ENCODE results near the gene SLC38A1. TPM values are rescaled to one million over a fixed set of nuclear protein-coding genes. Genes with fewer than 3 reads are reported as not detected.
A peak's percentile ranks its signal among the peaks of the same experiment; 100 is the strongest.

SLC38A1 gene
- total RNA-seq, 1 donor, result 203 TPM

- TF ChIP-seq CTCF (IDR thresholded peaks at IDR 0.05; ENCODE audit: insufficient read depth, low read length), result no peak
- H3K4me3 ChIP-seq (ENCODE audit: low read depth, low read length), result no peak overlapping the region
These were observed 46.2 kb downstream of the SLC38A1 start for GRCh38 chr12:46222636-46223035.

GRCh38 chr12:46221255-46222128, 47.4 kb downstream of the SLC38A1 start:
- H3K4me3 ChIP-seq (ENCODE audit: low read depth, low read length), result no peak overlapping the region
- TF ChIP-seq CTCF (IDR thresholded peaks at IDR 0.05; ENCODE audit: insufficient read depth, low read length), result no peak
- peak; percentile 83 for DNase-seq (ENCODE audit: low read depth)

More at GRCh38 chr12:46222636-46223035, 46.2 kb downstream of the SLC38A1 start:
- no peak for DNase-seq (ENCODE audit: low read depth)

GRCh38 chr12:46219877-46220655, 48.8 kb downstream of the SLC38A1 start:
- no peak for TF ChIP-seq CTCF (IDR thresholded peaks at IDR 0.05; ENCODE audit: insufficient read depth, low read length)
- peak; percentile 94 for DNase-seq (ENCODE audit: low read depth)

GRCh38 chr12:46219132-46219876, 49.5 kb downstream of the SLC38A1 start:
- no peak for DNase-seq (ENCODE audit: low read depth)
- H3K4me3 ChIP-seq (ENCODE audit: low read depth, low read length), result no peak overlapping the region
- TF ChIP-seq CTCF (IDR thresholded peaks at IDR 0.05; ENCODE audit: insufficient read depth, low read length), result no peak

More at GRCh38 chr12:46219877-46220655, 48.8 kb downstream of the SLC38A1 start:
- no peak overlapping the region for H3K4me3 ChIP-seq (ENCODE audit: low read depth, low read length)

- no peak overlapping the region for H3K4me3 ChIP-seq (ENCODE audit: low read depth, low read length)
- no peak for TF ChIP-seq CTCF (IDR thresholded peaks at IDR 0.05; ENCODE audit: insufficient read depth, low read length)
- DNase-seq (ENCODE audit: low read depth), result no peak
These were observed 50.3 kb downstream of the SLC38A1 start for GRCh38 chr12:46218322-46219095.

All from fibroblast of the aortic adventitia (primary cell).